OCI-LY7 (cell line): ENCODE results near the gene NIBAN1.

Source experiments
- EZH2phosphoT487 ChIP-seq: fragments of 200-600 bp; sonication (generic); IDR thresholded peaks from 2 replicates; pipeline ENCODE4 v1.6.1; 2018; ENCODE audit warnings: low read depth, borderline replicate concordance, mild to moderate bottlenecking, mixed run types, antibody characterized with exemption, low read length, moderate library complexity, mixed read lengths
- TF ChIP-seq, protein P1 (sequence below): fragments of 200-600 bp; sonication (generic); conservative IDR thresholded peaks from 2 replicates; pipeline ENCODE4 v1.5.1; 2014; ENCODE audit warnings: mild to moderate bottlenecking, antibody characterized with exemption, low read length, moderate library complexity, mixed read lengths

DNA sequence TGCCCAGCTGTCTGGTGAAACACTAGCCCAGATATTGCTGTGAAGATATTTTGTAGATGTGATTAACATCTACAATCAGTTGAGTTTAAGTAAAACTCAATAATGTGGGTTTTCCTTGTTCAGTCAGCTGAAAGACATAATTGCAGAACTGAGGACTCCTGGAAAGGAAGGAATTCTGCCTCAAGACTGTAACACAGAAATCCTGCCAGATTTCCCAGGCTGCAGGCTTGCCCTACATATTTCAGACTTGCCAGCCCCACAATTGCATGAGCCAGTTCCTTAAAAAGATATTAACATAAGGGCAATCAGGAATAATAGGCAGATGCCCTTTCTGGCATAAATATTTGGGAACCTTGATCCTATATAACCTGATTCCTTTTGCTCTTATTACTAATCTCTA is 14.2 kb upstream of the NIBAN1 start:
- TF ChIP-seq, protein P1, sequence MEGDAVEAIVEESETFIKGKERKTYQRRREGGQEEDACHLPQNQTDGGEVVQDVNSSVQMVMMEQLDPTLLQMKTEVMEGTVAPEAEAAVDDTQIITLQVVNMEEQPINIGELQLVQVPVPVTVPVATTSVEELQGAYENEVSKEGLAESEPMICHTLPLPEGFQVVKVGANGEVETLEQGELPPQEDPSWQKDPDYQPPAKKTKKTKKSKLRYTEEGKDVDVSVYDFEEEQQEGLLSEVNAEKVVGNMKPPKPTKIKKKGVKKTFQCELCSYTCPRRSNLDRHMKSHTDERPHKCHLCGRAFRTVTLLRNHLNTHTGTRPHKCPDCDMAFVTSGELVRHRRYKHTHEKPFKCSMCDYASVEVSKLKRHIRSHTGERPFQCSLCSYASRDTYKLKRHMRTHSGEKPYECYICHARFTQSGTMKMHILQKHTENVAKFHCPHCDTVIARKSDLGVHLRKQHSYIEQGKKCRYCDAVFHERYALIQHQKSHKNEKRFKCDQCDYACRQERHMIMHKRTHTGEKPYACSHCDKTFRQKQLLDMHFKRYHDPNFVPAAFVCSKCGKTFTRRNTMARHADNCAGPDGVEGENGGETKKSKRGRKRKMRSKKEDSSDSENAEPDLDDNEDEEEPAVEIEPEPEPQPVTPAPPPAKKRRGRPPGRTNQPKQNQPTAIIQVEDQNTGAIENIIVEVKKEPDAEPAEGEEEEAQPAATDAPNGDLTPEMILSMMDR = no peak
- TF ChIP-seq EZH2phosphoT487 = no peak
